ENCODE measurements around the gene EXOC3.
"Not testable (repeated sequence)": the region's sequence is repeated elsewhere in the genome, so short reads cannot be mapped to it uniquely, and the experiment has no call there.

The EXOC3 gene

GRCh38 chr5:464446-464842 is 21.5 kb downstream of the EXOC3 start:
- no peaks in the 10 kb centered on the region for H3K9me3 Mint-ChIP-seq
- DNase-seq (no peak), ATAC-seq (peak; percentile 8)
- peaks cover 70% of the 10 kb centered on the region for H3K4me1 Mint-ChIP-seq
- no peaks in the 10 kb centered on the region for H3K27me3 Mint-ChIP-seq
- H3K4me3 Mint-ChIP-seq, result peak overlapping the region; percentile 57 to 63
- peak overlapping the region in 1 of 2 donors; percentile 80 for H3K27ac Mint-ChIP-seq

GRCh38 chr5:464843-465590 is 22.0 kb downstream of the EXOC3 start:
- Mint-ChIP-seq H3K27ac (no peak overlapping the region), H3K9me3 (no peaks in the 10 kb centered on the region), H3K4me1 (peaks cover 70% of the 10 kb centered on the region), H3K4me3 (peak overlapping the region in 1 of 2 donors; percentile 63), H3K27me3 (no peaks in the 10 kb centered on the region)
- no peak for DNase-seq
- no peak for ATAC-seq

GRCh38 chr5:465591-466403 is 22.8 kb downstream of the EXOC3 start:
- no peaks in the 10 kb centered on the region for H3K27me3 Mint-ChIP-seq
- peaks cover 67% of the 10 kb centered on the region for H3K4me1 Mint-ChIP-seq
- no peaks in the 10 kb centered on the region for H3K9me3 Mint-ChIP-seq
- H3K27ac Mint-ChIP-seq, result no peak overlapping the region
- H3K4me3 Mint-ChIP-seq, result peak overlapping the region in 1 of 2 donors; percentile 21
- DNase-seq (no peak), ATAC-seq (peak; percentile 30)

GRCh38 chr5:466661-467310 is 23.8 kb downstream of the EXOC3 start:
- ATAC-seq (no peak), DNase-seq (no peak)
- Mint-ChIP-seq H3K4me1 (peaks cover 70% of the 10 kb centered on the region), H3K4me3 (no peak overlapping the region), H3K27me3 (no peaks in the 10 kb centered on the region), H3K27ac (peak overlapping the region in 1 of 2 donors; percentile 12), H3K9me3 (no peaks in the 10 kb centered on the region)

GRCh38 chr5:468401-468800 is 25.4 kb downstream of the EXOC3 start:
- DNase-seq, result no peak
- no peaks in the 10 kb centered on the region for H3K27me3 Mint-ChIP-seq
- no peak for ATAC-seq
- H3K27ac Mint-ChIP-seq, result peak overlapping the region in 1 of 2 donors; percentile 67
- no peak overlapping the region for H3K4me3 Mint-ChIP-seq
- peaks cover 58% of the 10 kb centered on the region for H3K4me1 Mint-ChIP-seq
- H3K9me3 Mint-ChIP-seq, result no peaks in the 10 kb centered on the region

- Mint-ChIP-seq H3K27me3 (peaks cover 5% of the 10 kb centered on the region), H3K27ac (peak overlapping the region in 1 of 2 donors; percentile 80), H3K4me3 (peak overlapping the region; percentile 6 to 49), H3K9me3 (no peaks in the 10 kb centered on the region), H3K4me1 (peaks cover 54% of the 10 kb centered on the region)
- DNase-seq (no peak), ATAC-seq (no peak)
Measured at GRCh38 chr5:469752-470483, 26.9 kb downstream of the EXOC3 start.

GRCh38 chr5:470961-471749 is 28.2 kb downstream of the EXOC3 start:
- DNase-seq, result no peak
- H3K4me3 Mint-ChIP-seq, result peak overlapping the region; percentile 78 to 92
- peaks cover 17% of the 10 kb centered on the region for H3K27me3 Mint-ChIP-seq
- no peaks in the 10 kb centered on the region for H3K9me3 Mint-ChIP-seq
- H3K27ac Mint-ChIP-seq, result no peak overlapping the region
- no peak for ATAC-seq
- H3K4me1 Mint-ChIP-seq, result peaks cover 53% of the 10 kb centered on the region

- Mint-ChIP-seq H3K4me1 (peaks cover 53% of the 10 kb centered on the region), H3K27me3 (peaks cover 22% of the 10 kb centered on the region), H3K4me3 (peak overlapping the region; percentile 78 to 92), H3K9me3 (no peaks in the 10 kb centered on the region), H3K27ac (peak overlapping the region; percentile 84 to 86)
- no peak for ATAC-seq
- no peak for DNase-seq
Measured at GRCh38 chr5:471750-472058, 28.7 kb downstream of the EXOC3 start.

GRCh38 chr5:472076-472655 is 29.2 kb downstream of the EXOC3 start:
- Mint-ChIP-seq H3K9me3 (no peaks in the 10 kb centered on the region), H3K27ac (peak overlapping the region; percentile 84 to 86), H3K27me3 (peaks cover 27% of the 10 kb centered on the region), H3K4me1 (peaks cover 56% of the 10 kb centered on the region), H3K4me3 (peak overlapping the region; percentile 78 to 92)
- DNase-seq (no peak), ATAC-seq (peak; percentile 24)

GRCh38 chr5:472656-473550 is 29.9 kb downstream of the EXOC3 start:
- H3K4me3 Mint-ChIP-seq, result peak overlapping the region; percentile 78 to 92
- H3K4me1 Mint-ChIP-seq, result peaks cover 59% of the 10 kb centered on the region
- DNase-seq, result peak; percentile 88 to 91

GRCh38 chr5:473551-474192 is 30.7 kb downstream of the EXOC3 start:
- Mint-ChIP-seq H3K27me3 (peaks cover 40% of the 10 kb centered on the region), H3K27ac (peak overlapping the region in 1 of 2 donors; percentile 75), H3K4me1 (peaks cover 55% of the 10 kb centered on the region), H3K4me3 (peak overlapping the region; percentile 85 to 98), H3K9me3 (no peaks in the 10 kb centered on the region)
- ATAC-seq (peak; percentile 22), DNase-seq (peak; percentile 49 to 56)

More at GRCh38 chr5:472656-473550, 29.9 kb downstream of the EXOC3 start:
- Mint-ChIP-seq H3K9me3 (no peaks in the 10 kb centered on the region), H3K27ac (peak overlapping the region; percentile 82 to 86), H3K27me3 (peaks cover 34% of the 10 kb centered on the region)
- peak; percentile 86 for ATAC-seq

GRCh38 chr5:474232-474839 is 31.4 kb downstream of the EXOC3 start:
- DNase-seq, result not testable (repeated sequence)
- peaks cover 47% of the 10 kb centered on the region for H3K27me3 Mint-ChIP-seq

More at GRCh38 chr5:474232-474839, 31.4 kb downstream of the EXOC3 start:
- H3K27ac Mint-ChIP-seq, result peak overlapping the region in 1 of 2 donors; percentile 63
- not testable (repeated sequence) for ATAC-seq, H3K9me3 Mint-ChIP-seq
- peaks cover 49% of the 10 kb centered on the region for H3K4me1 Mint-ChIP-seq
- peak overlapping the region; percentile 85 to 98 for H3K4me3 Mint-ChIP-seq
